ENCODE data around the gene TRANK1.

DNA sequence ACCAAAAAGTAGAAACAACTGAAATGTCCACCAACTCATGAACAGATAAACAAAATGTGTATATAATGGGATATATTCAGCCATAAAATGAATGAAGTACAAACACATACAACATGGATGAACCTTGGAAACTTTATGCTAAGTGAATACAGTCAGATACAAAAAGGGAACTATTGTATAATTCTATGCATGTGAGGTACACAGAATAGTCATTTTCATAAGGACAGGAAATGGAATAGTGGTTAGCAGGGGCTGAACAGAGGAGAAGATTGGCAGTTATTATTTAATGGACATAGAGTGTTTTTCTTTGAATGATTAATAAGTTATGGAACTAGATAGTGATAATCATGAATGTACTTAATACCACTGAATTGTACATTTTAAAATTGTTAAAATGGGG is 20.0 kb upstream of the TRANK1 start:
- TF ChIP-seq, protein P1, sequence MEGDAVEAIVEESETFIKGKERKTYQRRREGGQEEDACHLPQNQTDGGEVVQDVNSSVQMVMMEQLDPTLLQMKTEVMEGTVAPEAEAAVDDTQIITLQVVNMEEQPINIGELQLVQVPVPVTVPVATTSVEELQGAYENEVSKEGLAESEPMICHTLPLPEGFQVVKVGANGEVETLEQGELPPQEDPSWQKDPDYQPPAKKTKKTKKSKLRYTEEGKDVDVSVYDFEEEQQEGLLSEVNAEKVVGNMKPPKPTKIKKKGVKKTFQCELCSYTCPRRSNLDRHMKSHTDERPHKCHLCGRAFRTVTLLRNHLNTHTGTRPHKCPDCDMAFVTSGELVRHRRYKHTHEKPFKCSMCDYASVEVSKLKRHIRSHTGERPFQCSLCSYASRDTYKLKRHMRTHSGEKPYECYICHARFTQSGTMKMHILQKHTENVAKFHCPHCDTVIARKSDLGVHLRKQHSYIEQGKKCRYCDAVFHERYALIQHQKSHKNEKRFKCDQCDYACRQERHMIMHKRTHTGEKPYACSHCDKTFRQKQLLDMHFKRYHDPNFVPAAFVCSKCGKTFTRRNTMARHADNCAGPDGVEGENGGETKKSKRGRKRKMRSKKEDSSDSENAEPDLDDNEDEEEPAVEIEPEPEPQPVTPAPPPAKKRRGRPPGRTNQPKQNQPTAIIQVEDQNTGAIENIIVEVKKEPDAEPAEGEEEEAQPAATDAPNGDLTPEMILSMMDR (IDR thresholded peaks at IDR 0.05; ENCODE audit: insufficient read depth, low read length, poor library complexity, severe bottlenecking): no peak
- no peak for TF ChIP-seq EZH2phosphoT487 (conservative IDR thresholded peaks at IDR 0.05; ENCODE audit: low read length)
